Head of caudate nucleus (tissue), 42 donors: ENCODE data around the gene HSPA1L.
"Not testable (repeated sequence)": the region's sequence is repeated elsewhere in the genome, so short reads cannot be mapped to it uniquely, and the experiment has no call there.

ENCODE experiments used
- DNase-seq, 42 donors: peaks; one replicate each; pipeline versions ENCODE4 v3.0.0 to v3.0.0-alpha.2; 2020 to 2021; ENCODE audit warnings: mixed read lengths in 7 of 42
- intact Hi-C: fragments of 100-400 bp; cut with DNase I; formaldehyde crosslinking; loops from one replicate; pipeline ENCODE4 v1.15.0; 2022

The HSPA1L gene

DNA sequence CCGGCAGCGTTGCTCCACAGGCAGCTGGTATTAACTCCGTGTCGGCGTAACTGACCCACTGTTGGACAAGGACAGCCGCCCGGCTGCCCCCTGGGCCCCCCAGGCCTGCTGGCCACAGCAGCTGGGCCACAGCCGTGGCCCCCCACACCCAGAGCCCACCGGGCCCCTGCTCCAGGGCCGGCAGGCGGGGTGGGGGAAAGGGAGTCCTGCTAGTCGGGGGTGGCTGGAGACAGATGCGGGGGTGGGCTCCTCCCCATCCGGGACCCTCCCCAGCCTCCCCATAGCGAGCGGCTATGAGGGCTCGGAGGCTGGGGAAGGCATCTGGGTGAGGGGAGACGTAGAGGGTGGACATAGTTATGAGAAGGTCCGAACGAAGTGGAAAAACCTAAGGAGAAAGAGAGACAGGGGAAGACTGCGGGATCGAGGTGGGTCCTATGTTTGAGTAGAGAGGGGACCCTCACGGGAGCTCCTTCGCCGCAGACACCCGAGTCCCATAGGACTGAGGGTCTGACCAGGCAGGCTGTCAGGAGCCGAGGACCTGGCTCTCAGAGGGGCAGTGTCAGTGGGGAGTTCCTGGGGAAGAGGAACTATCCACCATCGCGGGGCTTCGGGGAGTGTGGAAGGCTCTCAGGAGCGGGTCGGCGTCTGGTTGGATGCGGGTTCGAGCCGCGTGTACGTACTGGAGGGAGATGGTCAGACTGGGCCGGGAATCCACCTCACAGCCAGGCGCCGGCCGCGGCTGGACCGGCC, 20.0 kb downstream of the HSPA1L start:
- DNase-seq, result peak in 1 of 42 donors; percentile 26
- intact Hi-C loops, result loop anchor here (5.0 kb wide), 1 partner anchor 58 kb away; the partner anchor contains the start of gene CLIC1

DNA sequence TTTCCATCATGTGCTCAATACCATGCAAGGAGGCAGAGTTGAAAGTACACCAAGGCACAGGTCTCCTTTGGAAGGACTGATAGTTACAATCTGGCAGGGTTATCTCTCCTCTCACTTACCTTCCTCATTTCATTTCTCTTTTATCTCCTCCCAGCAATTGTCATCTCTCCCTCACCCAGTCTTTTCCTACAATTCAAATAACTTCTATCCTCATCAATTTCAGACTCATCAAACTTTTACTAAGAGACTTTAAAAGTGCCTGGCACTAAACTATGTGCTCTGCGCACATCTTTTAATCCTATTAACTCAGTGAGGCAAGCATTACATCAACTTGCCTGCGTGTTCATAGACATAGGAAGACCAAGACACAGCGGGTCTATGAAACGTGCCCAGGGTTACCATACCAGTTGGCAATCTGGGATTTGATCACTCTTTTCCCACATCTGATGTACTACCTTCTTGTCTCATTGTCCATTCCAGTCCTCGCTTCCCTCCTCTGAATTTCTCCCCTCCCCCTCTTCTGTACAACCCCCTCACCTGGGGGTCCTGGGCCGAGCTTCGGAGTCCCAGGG, 20.7 kb downstream of the HSPA1L start:
- intact Hi-C loops, result no loop called here
- peak in 1 of 42 donors; percentile 10 for DNase-seq

DNA sequence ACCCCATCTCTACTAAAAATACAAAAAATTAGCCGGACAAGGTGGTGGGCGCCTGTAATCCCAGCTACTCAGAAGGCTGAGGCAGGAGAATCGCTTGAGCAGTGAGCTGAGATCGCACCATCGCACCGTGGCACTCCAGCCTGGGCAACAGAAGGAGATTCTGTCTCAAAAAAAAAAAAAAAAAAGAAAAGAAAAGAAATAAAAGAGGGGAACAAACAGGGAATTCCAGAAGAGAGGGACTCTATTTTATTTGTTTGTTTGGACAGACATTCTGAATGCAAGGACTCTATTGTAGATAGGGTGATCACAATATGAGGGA, 21.2 kb downstream of the HSPA1L start:
- intact Hi-C loops, result not testable (repeated sequence)

DNA sequence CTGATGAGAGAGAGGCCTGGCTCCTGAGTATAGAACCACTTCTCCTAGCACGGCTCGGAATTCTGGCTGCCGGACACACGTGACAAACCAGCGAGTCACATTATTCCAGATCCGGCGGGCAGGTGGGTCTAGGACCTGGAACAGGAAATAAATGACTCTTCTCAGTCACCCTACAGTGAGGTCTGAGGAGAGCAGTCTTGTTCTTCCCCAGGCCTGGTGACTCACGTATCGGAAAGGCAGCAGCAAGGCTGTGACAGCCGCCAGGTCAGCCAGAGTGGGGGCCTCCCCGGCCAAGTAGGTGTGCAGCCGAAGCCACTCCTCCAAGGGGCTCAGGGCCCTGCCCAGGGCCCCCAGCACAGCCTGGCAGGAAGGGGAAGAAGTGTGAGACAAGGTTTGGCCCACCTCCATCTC, 22.3 kb downstream of the HSPA1L start:
- DNase-seq, result no peak
- intact Hi-C loops, result no loop called here

More for the DNA sequence above, 21.2 kb downstream of the HSPA1L start:
- DNase-seq, result not testable (repeated sequence)

DNA sequence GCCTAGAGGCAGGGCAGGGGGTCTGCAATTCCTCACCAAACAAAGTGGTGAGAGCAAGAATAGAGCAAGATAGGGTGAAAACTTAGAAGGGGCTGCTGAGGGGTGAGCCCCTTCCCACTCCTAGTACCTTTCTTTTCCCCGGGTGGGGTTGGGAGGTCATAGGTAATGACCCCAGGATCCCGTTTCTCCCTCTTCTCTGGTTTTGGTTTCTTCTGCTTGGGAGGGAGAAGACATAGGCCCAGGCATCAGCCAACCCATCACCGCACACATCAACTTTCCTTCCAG, 23.1 kb downstream of the HSPA1L start:
- intact Hi-C loops, result no loop called here

DNA sequence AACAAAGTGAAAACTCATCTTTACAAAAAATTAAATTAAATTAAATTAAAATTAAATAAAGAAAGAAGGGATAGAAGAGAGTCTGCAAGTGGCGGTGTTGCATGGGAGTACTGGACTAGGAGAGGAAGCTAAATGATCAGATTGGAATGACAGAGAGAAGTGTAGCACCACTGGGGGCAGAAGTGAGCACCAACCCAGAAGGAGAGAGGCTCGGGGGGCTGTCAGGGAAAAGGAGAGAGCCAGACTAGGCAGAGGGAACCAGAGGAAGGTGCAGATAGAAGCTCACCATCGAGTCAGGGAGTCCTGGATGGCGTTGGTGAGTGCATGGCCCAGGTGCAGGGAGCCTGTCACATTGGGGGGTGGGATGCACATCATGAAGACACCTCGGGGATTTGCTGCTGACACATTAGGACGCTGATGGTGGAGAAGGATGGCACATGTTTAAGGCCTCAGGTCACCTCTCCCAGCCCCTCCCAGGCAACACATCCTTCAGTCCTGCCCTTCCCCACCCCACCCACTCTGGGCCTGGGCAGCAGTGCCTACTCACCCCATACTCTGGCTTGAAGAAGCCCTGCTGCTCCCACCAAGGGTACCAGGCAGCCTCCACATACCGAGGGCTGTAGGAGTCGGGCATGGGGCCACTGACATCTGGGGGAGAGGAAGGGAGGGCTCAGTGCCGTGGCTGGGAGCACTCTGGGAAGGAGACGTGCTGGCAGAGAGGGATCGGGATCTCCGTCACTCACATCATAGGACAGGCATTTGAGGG, 23.6 kb downstream of the HSPA1L start:
- intact Hi-C loops, result no loop called here
- DNase-seq, result peak in 26 of 42 donors; percentile 25 to 73 (median 56)

More for the DNA sequence above, 23.1 kb downstream of the HSPA1L start:
- no peak for DNase-seq

DNA sequence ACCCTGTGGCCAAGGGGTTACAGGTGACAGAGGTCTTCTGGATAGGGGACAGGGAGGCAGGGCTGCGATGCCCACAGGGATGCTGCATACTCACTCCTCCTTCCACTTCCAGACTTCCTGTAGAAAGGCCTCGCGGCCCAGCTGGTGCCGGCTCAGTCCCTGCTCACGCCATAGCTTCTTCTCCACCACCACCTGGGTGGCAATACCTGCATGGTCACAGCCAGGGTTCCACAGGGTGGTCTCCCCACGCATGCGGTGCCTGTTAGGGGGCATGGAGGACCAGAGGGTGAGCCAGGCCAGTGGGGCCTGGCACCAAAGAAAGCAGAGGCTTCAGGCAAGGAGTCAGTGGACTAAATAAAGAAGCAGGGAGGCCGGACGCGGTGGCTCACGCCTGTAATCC, 29.6 kb downstream of the HSPA1L start:
- no peak for DNase-seq
- intact Hi-C loops, result no loop called here

DNA sequence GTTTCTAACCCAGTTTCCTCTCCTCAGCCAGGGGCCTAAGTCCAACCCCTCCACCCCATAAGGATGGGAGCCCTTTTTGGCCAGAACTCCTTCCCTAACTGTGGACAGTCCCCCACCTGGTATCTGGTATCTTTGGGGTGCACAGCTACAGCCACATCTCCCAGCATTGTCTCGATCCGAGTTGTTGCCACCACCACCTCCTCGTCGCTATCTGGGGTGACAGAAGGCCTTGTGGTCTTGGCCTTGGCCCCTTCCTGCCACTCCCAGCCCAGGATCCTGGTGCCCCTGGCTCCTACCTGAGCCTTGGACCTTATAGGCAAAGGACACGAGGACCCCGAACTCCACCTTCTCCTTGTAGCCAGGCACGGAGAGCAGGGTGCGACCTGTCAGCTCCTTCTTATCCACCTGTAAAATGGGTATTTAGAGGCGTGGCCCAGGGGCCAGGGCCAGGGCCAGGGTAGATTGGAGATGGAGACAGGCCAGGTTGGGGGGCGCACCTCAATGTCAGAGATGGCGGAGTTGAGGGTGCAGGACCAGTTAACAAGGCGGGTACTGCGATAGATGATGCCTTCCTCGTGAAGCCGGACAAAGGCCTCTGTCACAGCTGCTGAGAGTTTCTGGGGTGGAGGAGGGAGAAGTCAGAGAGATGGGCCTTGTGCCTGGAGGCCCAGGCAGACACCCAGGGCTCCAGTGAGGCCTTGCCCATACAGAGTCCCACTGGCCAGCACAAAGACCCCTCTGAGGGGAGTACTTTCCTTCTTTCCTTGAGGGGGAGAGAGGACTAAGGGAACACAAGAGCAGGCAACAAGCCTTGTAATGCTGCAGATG, 30.8 kb downstream of the HSPA1L start:
- intact Hi-C loops, result no loop called here
- peak in 1 of 42 donors; percentile 32 for DNase-seq

DNA sequence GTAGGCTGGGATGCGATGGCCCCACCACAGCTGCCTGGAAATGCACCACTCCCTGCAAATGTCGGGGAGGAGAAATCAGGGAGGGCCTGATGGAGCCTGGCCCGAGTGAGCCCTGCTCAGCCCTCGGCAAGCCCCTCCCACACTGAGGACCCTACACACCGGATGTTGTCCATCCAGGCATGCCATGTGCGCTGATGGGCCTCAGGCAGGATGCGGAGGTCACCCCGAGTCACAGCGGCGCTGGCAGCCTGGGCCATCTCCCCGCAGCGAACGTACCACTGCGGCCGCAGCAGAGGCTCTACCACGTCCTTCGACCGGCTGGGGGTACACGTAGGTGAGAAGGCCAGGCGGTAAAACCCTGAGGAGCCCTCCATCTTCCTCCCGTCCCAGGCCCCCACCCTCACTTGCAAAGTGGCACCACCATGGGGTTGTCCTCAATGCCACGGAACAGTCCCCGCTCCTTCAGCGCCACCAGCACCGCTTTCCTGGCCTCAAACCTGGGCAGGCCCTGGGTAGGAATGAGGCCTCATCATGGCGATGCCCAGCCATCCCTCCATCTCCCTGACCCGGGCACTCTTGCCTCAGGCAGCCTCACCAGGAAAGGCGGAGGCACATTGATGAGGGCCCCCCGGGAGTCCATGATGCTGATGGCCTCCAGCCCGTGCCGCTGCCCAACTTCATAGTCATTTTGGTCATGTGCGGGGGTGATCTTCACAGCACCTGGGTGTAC, 32.8 kb downstream of the HSPA1L start:
- no peak for DNase-seq
- intact Hi-C loops, result no loop called here

DNA sequence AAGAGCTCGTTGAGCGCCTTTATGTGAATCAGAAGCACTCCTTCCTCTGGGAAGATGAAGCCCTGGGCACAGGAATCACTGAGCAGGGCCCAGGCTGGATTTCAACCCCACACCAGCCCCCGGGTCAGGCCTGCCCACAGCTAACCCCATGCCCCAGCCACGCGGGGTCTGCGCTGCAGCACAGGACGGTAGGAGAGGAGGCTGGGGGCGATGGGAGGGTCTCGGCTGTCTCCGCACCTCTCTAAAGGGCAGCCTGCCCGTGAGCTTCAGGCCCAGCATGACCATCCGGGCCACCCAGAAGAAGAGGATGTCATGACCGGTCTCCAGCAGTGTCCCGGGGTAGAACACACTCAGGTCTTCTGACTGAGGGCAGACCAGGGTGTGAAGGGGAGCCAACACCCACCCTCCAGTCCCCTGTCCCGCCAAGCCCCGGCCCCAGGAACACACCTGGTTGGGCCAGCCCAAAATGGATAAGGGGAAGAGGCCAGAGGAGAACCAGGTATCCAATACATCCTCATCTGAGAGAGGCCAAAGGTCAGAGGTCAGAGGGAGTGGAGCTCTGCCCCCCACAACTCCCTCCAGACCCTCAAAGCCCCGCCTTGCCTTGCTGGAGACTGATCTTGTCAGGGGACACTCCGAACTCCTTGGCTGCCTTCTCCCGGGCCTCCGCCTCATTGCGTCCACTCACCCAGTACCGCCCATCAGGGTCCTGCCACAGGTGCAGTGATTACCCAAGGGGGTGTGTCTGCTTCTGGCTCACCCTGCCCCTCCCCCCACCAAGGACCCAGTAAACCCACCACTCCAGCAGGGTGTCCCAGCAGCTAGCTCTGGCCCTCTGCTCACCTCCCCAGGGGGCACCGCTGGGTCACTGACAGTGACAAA, 33.6 kb downstream of the HSPA1L start:
- intact Hi-C loops, result no loop called here
- DNase-seq, result no peak

DNA sequence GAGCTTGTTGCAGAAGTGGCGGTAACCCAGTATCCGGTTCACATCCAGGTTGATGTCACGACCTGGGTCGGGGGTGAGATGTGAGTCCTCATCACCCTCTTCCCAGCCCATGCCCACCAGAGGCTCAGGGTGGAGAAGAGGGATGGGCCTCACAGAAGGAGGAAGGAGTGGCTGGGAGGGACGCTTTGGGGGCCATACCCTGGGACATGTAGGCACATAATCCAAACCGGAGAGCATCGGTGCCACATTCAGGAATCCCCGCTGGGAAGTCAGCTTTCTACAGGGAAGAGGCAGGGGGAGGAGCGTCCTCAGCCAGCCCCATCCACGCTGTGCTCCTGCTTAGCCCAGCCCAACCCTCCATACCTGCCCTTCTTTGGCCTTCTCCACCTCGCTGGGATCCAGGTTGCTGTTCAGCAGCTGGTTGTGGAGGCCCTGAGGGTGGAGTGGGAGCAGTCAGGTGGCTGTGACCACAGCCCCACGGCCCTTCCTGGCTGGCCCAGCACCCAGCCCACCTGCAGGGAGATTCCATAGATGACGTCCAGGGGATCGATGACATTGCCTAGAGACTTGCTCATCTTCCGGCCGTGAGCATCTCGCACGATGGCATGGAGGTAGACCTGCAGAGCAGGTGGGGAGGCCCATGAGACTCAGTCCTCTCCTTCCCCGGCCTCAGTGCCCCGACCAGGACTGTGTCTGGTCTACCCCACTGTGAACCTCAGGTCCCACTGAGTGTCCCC, 34.4 kb downstream of the HSPA1L start:
- intact Hi-C loops, result no loop called here

DNA sequence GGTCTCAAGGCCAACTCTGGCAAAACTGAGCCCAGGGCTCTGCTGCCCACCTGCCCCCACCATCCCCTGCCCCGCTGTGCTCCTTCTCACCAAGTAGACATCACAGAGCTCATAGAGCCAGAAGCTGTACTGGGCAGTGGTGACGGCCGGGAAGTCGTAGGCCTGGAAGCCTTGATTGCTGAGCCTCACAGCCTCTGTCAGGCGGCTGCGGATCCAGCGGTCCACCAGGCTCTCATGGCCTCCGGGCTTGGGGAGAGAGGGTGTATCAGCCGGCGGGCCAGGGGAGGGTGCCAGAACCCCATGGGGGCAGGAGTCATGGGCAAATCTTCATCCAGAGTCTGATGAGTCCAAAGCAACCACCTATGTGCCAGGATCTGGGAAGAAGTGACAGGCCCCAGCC, 35.2 kb downstream of the HSPA1L start:
- intact Hi-C loops, result no loop called here

More for the DNA sequence above, 34.4 kb downstream of the HSPA1L start:
- DNase-seq, result no peak

DNA sequence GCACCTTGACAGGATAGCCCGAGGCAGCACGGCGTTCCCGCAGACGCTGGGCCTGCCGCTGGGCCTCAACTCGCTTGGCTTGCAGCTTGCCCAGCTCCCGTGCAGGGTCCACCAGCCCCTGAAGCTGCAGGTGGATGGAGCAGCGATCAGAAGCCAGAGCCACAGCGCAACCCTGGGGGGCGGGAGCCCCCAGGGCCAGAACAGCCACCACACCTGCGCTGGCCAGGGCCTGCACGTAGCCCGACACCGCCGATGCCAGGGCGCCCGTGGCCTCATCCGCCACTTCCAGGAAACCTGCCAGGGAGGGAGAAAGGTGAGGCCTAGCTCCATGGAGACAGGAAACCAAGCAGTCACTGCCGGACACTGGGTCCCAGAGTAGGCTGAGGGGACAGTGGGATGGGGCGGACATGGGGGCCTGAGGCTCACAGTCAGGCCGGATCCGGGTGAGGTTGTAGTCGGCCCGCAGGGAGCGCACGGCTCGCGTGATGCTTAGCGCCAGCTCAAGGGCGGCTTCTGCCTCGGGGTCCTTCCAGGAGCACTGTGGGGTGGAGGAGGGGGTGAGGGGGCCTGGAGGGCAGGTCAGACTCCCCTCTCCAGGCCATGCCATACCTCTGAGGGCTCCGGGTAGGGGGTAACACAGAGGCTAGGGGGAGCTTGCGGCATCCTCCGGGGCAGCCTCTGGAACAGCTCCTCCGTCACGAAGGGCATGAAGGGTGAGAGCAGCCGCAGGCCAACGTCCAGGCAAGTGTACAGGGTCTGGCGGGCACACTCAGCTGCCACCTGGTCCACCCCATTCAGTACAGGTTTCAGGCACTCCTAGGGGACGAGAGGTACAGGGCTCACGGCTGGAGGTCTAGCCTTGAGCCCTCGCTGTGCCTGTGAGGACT, 35.8 kb downstream of the HSPA1L start:
- intact Hi-C loops, result no loop called here
- no peak for DNase-seq

More for the DNA sequence above, 35.2 kb downstream of the HSPA1L start:
- no peak for DNase-seq

DNA sequence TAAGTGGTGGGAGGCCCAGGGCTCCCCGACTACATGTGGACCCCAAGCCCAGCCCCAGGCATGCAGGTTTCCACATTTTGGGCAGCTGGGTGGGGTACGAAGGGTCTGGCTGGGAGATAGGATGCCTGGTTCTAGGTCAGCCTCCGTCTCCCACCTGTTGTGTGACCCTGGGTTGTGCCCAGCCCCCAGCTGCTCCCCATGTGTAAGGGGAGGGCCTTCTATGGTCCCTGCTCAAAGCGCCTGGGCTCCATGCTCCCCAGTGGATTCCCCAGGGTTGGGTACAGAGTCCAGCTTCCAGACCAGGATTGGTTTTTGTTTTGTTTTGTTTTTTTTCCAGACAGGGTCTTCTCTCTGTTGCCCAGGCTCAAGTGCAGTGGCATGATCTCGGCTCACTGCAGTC, 36.9 kb downstream of the HSPA1L start:
- intact Hi-C loops, result no loop called here
- DNase-seq, result no peak

DNA sequence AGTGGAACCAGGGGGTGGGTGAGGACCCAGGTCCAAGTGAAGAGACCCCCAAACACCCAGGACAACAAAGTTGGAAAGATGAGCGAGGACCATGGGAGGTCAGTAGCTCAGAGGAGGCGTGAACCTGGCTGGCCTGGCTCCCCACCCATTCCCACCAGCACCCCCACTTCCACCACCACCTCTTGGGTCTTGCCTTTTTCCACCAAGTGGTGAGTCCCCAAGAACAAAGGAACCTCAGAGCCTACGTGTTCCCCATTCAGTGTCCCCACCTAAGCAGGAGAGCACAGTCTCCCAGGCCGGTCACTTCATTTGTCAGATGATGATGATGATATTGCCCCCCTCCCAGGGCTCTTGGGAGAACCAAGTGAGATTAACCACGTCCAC, 37.4 kb downstream of the HSPA1L start:
- DNase-seq, result no peak
- intact Hi-C loops, result no loop called here

DNA sequence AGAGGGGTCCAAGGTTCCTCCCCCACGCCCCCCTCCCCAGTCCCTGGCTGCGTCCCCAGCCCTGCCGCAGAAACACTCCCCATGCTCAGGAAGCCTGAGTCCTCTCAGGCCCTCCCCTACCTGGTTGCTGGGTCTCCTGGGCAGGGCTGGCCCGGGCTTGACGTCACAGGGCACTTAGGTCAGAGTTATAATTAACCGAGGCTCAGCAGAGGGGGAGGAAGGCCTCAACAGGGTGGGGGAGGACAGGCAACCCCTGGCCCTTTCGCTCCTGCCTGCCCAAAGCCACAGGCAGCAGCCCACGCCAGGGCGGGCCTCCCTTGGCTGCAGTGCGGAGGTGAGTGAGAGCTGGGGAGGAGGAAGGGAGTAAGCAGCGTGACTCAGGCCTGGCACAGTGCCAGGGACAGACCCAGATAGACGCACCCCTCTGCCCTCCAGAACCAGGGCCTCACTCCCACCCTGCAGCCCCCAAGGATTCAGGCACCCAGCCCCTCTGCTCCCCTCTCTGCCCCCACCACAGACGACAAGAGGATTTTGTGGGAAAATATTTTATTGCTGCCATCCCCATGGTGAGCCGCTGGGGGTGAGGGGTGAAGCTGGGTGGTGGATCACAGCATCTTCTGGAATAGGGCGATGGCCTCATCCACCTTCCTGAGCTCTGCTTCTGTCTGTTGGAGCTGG, 38.0 kb downstream of the HSPA1L start, which contains the start of gene VWA7:
Gene VWA7 (minus strand): TSS at position 340 of the 678 bp plus-strand sequence. CDS start 549 bp downstream, outside the sequence.
- intact Hi-C loops, result no loop called here
- peak; percentile 44 to 90 (median 71) for DNase-seq
